ENCODE results near the gene UBE2I.
A peak's percentile ranks its signal among the peaks of the same experiment; 100 is the strongest.

Gene UBE2I

GRCh38 chr16:1310832-1311200, 1.4 kb downstream of the UBE2I start:
- ChIA-PET CTCF (interaction anchor here (2.7 kb wide), 1 partner anchor 10 kb away, joined by 12 read pairs; no protein-coding TSS in a partner anchor), POLR2A (no interaction called here)
- peaks cover 8% of the 10 kb centered on the region for H3K4me1 ChIP-seq (ENCODE audit: control insufficient read depth, insufficient read depth, low read length)
- H3K36me3 ChIP-seq (ENCODE audit: control insufficient read depth in 2 of 2, insufficient read depth in 1 of 2, low read length in 2 of 2): peaks cover 0 to 49% of the 10 kb centered on the region in 2 experiments; a peak in 1 of 3 replicates
- TF ChIP-seq ZIC2 (tag by site-specific recombination; IDR thresholded peaks at IDR 0.05) (peak; percentile 43), ZBTB17 (tag by site-specific recombination; IDR thresholded peaks at IDR 0.05) (0 out of 2 replicates have a peak, but pooled peaks have one; percentile 16), ZNF146 (tag by site-specific recombination; IDR thresholded peaks at IDR 0.05) (no peak)
- no peaks in the 10 kb centered on the region for H3K9me3 ChIP-seq (ENCODE audit: control insufficient read depth, insufficient read depth, low read depth, low read length)
- peak overlapping the region; percentile 100 for H3K27ac ChIP-seq (ENCODE audit: extremely low read depth, low read depth, low read length)
- peak overlapping the region; percentile 81 for H3K4me3 ChIP-seq (ENCODE audit: low read depth, low read length)

- no peaks in the 10 kb centered on the region for H3K9me3 ChIP-seq (ENCODE audit: control insufficient read depth, insufficient read depth, low read depth, low read length)
- H3K4me3 ChIP-seq (ENCODE audit: low read depth, low read length): peak overlapping the region; percentile 81
- H3K36me3 ChIP-seq (ENCODE audit: control insufficient read depth in 2 of 2, insufficient read depth in 1 of 2, low read length in 2 of 2): peaks cover under 1 to 53% of the 10 kb centered on the region in 2 experiments; a peak in 1 of 3 replicates
- H3K4me1 ChIP-seq (ENCODE audit: control insufficient read depth, insufficient read depth, low read length): peaks cover 8% of the 10 kb centered on the region
- ChIA-PET CTCF (interaction anchor here (2.7 kb wide), 1 partner anchor 10 kb away, joined by 12 read pairs; no protein-coding TSS in a partner anchor), POLR2A (interaction anchor here (2.4 kb wide), 1 partner anchor 15 kb away, joined by 7 read pairs; no protein-coding TSS in a partner anchor)
- peak overlapping the region; percentile 8; the same call in 1 of the 2 replicates for H3K27ac ChIP-seq (ENCODE audit: extremely low read depth, low read depth, low read length)
- TF ChIP-seq ZNF571 (tag by site-specific recombination; IDR thresholded peaks at IDR 0.05) (no peak), KLF9 (tag by site-specific recombination; IDR thresholded peaks at IDR 0.05; ENCODE audit: low read depth) (peak; percentile 43; the same call in 1 of the 2 replicates), ZNF202 (tag by site-specific recombination; IDR thresholded peaks at IDR 0.05; ENCODE audit: borderline replicate concordance) (no peak), INSM2 (tag by site-specific recombination; IDR thresholded peaks at IDR 0.05) (no peak), ZBTB7A (tag by site-specific recombination; IDR thresholded peaks at IDR 0.05; ENCODE audit: low read depth) (no peak), SCRT1 (tag by site-specific recombination; IDR thresholded peaks at IDR 0.05; ENCODE audit: borderline replicate concordance) (peak; percentile 79; the same call in 1 of the 2 replicates), ZNF626 (tag by site-specific recombination; IDR thresholded peaks at IDR 0.05) (no peak), ZNF624 (tag by site-specific recombination; IDR thresholded peaks at IDR 0.05) (no peak), OSR2 (tag by site-specific recombination; IDR thresholded peaks at IDR 0.05) (peak; percentile 19; the same call in 1 of the 2 replicates), ZIC2 (tag by site-specific recombination; IDR thresholded peaks at IDR 0.05) (no peak), ZNF169 (tag by site-specific recombination; IDR thresholded peaks at IDR 0.05) (no peak), ZNF585B (tag by site-specific recombination; IDR thresholded peaks at IDR 0.05) (no peak), SCRT2 (tag by site-specific recombination; IDR thresholded peaks at IDR 0.05) (peak; percentile 84), ZNF138 (tag by site-specific recombination; IDR thresholded peaks at IDR 0.05; ENCODE audit: borderline replicate concordance) (no peak), ZBTB17 (tag by site-specific recombination; IDR thresholded peaks at IDR 0.05) (no peak), GLIS2 (tag by site-specific recombination; IDR thresholded peaks at IDR 0.05) (no peak), GLI4 (tag by site-specific recombination; IDR thresholded peaks at IDR 0.05) (no peak), SP2 (tag by site-specific recombination; IDR thresholded peaks at IDR 0.05) (no peak), MYNN (tag by site-specific recombination; IDR thresholded peaks at IDR 0.05; ENCODE audit: borderline replicate concordance) (no peak), SP7 (tag by site-specific recombination; IDR thresholded peaks at IDR 0.05) (no peak)
- TF ChIP-seq, protein P1, sequence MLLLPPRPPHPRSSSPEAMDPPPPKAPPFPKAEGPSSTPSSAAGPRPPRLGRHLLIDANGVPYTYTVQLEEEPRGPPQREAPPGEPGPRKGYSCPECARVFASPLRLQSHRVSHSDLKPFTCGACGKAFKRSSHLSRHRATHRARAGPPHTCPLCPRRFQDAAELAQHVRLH (tag by site-specific recombination; IDR thresholded peaks at IDR 0.05): no peak
- TF ChIP-seq, protein P2, sequence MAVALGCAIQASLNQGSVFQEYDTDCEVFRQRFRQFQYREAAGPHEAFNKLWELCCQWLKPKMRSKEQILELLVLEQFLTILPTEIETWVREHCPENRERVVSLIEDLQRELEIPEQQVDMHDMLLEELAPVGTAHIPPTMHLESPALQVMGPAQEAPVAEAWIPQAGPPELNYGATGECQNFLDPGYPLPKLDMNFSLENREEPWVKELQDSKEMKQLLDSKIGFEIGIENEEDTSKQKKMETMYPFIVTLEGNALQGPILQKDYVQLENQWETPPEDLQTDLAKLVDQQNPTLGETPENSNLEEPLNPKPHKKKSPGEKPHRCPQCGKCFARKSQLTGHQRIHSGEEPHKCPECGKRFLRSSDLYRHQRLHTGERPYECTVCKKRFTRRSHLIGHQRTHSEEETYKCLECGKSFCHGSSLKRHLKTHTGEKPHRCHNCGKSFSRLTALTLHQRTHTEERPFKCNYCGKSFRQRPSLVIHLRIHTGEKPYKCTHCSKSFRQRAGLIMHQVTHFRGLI (tag by site-specific recombination; IDR thresholded peaks at IDR 0.05): no peak
- TF ChIP-seq, protein P3, sequence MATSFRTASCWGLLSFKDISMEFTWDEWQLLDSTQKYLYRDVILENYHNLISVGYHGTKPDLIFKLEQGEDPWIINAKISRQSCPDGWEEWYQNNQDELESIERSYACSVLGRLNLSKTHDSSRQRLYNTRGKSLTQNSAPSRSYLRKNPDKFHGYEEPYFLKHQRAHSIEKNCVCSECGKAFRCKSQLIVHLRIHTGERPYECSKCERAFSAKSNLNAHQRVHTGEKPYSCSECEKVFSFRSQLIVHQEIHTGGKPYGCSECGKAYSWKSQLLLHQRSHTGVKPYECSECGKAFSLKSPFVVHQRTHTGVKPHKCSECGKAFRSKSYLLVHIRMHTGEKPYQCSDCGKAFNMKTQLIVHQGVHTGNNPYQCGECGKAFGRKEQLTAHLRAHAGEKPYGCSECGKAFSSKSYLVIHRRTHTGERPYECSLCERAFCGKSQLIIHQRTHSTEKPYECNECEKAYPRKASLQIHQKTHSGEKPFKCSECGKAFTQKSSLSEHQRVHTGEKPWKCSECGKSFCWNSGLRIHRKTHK (tag by site-specific recombination; IDR thresholded peaks at IDR 0.05): no peak
- TF ChIP-seq, protein P4, sequence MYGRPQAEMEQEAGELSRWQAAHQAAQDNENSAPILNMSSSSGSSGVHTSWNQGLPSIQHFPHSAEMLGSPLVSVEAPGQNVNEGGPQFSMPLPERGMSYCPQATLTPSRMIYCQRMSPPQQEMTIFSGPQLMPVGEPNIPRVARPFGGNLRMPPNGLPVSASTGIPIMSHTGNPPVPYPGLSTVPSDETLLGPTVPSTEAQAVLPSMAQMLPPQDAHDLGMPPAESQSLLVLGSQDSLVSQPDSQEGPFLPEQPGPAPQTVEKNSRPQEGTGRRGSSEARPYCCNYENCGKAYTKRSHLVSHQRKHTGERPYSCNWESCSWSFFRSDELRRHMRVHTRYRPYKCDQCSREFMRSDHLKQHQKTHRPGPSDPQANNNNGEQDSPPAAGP (tag by site-specific recombination; IDR thresholded peaks at IDR 0.05): no peak
Measured at GRCh38 chr16:1311212-1311737, 1.8 kb downstream of the UBE2I start.

Measured in HEK293 (cell line).